C4-2B (cell line): ENCODE results near the gene AKAP5.

ENCODE experiments used
- H3K27ac ChIP-seq: fragments of 450-650 bp; 2 replicates; pipeline ENCODE4 v1.5.1; 2017
- ZFX ChIP-seq: fragments of 450-650 bp; IDR thresholded peaks from 2 replicates; pipeline ENCODE4 v1.6.1; 2017
- TF ChIP-seq, protein P1 (sequence below): fragments of 450-650 bp; conservative IDR thresholded peaks from 2 replicates; pipeline ENCODE4 v1.5.1; 2017; ENCODE audit warnings: mild to moderate bottlenecking

AKAP5 gene

DNA sequence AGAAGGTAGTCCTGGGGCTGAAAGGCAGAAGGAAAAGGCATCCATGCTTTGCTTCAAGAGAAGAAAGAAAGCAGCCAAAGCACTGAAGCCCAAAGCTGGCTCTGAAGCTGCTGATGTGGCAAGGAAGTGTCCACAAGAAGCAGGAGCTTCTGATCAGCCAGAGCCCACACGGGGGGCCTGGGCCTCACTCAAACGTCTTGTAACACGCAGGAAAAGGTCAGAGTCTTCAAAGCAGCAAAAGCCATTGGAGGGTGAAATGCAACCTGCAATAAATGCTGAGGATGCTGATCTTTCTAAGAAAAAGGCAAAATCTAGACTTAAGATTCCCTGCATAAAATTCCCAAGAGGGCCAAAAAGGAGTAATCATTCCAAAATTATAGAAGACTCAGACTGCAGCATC lies 3.2 kb downstream of the AKAP5 start:
- TF ChIP-seq, protein P1, sequence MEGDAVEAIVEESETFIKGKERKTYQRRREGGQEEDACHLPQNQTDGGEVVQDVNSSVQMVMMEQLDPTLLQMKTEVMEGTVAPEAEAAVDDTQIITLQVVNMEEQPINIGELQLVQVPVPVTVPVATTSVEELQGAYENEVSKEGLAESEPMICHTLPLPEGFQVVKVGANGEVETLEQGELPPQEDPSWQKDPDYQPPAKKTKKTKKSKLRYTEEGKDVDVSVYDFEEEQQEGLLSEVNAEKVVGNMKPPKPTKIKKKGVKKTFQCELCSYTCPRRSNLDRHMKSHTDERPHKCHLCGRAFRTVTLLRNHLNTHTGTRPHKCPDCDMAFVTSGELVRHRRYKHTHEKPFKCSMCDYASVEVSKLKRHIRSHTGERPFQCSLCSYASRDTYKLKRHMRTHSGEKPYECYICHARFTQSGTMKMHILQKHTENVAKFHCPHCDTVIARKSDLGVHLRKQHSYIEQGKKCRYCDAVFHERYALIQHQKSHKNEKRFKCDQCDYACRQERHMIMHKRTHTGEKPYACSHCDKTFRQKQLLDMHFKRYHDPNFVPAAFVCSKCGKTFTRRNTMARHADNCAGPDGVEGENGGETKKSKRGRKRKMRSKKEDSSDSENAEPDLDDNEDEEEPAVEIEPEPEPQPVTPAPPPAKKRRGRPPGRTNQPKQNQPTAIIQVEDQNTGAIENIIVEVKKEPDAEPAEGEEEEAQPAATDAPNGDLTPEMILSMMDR = no peak
- no peak for TF ChIP-seq ZFX
- peak overlapping the region; percentile 46 for H3K27ac ChIP-seq

DNA sequence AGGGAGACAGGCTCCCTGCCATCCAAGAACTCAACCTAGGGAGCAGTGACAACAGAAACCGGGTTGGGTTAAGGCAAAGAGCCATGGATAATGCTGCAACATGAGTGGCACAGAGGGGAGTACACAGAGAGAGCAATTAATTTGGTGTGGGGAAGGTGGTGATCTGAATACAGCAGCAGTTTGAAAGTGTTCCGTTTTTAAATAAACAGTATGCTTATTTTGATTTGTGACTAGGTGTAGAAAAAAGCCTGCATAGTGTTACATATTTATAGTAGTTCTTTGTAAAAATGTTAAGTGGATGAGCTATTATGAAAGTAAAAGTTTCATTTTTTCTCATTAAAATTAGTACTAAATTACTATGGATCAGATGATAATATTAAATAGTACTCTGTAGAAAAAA lies 8.7 kb downstream of the AKAP5 start:
- TF ChIP-seq ZFX = no peak
- TF ChIP-seq, protein P1 = no peak

DNA sequence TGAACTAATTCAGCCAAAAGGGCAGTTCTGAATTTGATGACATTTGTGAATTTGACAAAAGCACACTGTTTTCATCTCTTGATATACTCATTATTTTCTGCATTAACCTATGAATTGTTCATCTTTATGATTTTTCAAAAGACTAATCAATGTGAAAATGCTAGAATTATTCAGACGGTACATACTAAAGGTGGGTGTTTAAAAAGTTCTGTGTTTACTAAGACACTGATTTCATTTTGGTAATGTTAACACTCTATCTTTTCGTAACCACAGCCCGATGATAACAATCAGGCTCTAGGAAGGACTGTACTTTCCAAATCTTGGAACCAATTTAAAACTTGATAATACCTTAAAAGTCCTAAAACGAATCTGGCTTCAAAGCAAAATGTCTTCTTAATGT lies 9.4 kb downstream of the AKAP5 start:
- H3K27ac ChIP-seq = no peak overlapping the region
- TF ChIP-seq, protein P1 = no peak
- TF ChIP-seq ZFX = no peak

More for the DNA sequence above, 8.7 kb downstream of the AKAP5 start:
- no peak overlapping the region for H3K27ac ChIP-seq

DNA sequence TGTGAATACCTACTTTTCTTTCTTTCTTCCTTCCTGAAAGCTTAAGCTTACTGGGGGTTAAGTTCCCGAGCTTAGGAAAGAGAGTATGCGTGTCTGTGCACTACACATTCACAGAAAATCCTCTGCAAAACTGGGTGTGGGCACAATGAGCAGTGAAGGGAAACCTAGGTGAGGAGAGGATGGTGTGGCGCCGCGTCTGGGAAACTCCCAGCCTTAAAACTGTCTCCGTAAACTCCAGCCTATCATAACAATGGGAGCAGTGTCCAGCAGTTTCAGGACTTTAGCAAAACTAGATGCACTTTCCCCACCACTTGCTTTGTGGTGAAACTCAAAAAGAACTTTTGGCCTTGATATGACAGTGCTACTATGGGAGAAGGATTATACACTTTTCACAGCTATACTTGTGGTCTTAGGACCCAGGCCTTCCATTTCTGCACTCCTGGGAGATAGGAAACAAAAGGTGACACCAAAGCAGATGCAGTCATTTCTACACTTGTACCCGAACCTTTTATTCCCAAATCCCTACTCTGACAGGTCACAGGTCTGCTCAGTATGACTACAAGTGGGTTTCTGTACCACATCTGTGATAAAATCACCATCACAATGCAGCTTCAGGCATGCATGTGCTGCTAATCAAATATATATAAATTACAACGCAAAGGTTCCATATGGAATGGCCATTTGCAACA lies 10.4 kb downstream of the AKAP5 start:
- TF ChIP-seq, protein P1 = no peak
- TF ChIP-seq ZFX = no peak
- H3K27ac ChIP-seq = no peak overlapping the region

DNA sequence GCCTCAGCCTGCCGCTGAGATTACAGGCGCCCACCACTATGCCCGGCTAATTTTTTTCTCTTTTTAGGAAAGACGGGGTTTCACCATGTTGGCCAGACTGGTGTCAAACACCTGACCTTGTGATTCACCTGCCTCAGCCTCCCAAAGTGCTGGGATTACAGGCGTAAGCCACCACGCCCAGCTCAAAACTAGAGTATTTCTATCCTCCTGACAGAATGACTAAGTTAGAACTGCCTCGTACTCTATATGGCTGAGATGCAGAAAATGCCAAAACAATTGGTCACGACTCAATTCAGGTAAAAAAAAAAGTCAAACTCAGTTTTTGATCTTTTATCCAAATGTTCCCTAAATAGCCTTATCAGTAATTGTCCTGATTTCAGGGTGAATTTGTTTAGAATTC lies 11.1 kb downstream of the AKAP5 start:
- no peak overlapping the region for H3K27ac ChIP-seq
- no peak for TF ChIP-seq ZFX
- TF ChIP-seq, protein P1 = no peak

DNA sequence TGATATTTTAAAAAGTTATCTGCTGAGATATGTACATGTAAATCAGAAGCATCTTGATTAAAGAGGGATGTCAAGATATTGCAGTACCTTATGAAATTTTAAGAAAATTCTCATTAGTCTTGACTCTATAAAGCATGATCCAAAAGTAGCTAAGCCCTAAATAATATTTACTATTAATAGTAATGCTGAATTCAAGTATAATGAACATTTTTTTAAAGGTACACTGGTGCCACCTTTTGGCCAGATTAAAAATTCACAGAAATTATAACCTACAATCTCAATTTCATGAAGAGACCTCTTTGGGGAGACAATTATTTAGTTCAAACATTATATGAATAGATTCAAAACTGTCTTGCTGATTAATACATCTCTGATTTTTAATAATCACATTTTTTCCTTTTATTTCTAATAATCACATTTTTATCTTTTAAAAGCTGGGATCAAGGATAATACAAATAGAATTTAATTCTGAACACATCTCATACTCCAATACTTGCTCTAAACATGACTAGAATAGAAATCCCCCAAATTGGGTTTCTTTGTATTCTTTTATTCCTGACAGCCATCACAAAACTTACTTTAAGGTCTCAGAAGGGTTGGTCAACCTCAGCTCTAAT lies 13.4 kb downstream of the AKAP5 start:
- no peak overlapping the region for H3K27ac ChIP-seq
- TF ChIP-seq ZFX = no peak
- TF ChIP-seq, protein P1 = peak; percentile 68

DNA sequence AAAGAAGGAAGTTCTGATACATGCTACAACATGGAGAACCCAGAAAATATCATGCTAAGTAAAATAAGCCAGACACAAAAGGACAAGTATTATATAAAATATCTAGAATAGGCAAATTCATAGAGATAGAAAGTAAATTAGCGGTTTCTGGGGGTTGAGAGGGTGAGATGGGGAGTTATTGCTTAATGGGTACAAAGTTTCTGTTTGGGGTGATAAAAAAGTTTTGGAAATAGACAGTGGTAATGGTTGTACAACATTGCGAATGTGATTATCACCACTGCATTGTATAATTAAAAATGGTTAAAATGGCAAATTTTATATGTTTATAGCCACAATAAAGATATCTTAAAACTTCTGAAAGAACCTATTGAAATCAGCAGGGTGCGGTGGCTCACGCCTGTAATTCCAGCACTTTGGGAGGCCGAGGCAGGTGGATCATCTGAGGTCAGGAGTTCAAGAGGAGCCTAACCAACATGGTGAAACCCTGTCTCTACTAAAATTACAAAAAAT lies 23.3 kb downstream of the AKAP5 start:
- no peak for TF ChIP-seq ZFX
- TF ChIP-seq, protein P1 = no peak

More for the DNA sequence above, 23.3 kb downstream of the AKAP5 start:
- H3K27ac ChIP-seq = no peak overlapping the region
